ENCODE results near the gene PRKAR2B.

The PRKAR2B gene

DNA sequence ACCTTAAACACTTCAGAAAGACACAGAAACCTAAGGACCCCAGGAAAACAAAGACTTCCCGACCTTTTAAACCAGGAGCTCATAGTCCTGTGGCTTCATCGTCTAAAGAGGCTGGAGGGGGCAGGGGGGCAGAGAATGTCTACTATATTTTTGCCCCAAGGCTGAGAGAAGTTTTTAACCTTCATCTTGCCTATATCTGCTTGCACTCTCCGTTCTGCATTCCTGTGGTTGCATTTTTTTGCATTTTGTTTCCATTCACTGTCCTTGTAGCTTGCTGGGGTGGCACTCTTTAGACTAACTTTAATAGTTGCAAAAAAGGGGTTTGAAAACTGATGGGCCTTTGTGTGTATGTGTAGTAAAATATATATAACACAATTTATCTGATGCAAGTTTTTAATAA, 23.7 kb downstream of the PRKAR2B start:
- TF ChIP-seq, protein P1, sequence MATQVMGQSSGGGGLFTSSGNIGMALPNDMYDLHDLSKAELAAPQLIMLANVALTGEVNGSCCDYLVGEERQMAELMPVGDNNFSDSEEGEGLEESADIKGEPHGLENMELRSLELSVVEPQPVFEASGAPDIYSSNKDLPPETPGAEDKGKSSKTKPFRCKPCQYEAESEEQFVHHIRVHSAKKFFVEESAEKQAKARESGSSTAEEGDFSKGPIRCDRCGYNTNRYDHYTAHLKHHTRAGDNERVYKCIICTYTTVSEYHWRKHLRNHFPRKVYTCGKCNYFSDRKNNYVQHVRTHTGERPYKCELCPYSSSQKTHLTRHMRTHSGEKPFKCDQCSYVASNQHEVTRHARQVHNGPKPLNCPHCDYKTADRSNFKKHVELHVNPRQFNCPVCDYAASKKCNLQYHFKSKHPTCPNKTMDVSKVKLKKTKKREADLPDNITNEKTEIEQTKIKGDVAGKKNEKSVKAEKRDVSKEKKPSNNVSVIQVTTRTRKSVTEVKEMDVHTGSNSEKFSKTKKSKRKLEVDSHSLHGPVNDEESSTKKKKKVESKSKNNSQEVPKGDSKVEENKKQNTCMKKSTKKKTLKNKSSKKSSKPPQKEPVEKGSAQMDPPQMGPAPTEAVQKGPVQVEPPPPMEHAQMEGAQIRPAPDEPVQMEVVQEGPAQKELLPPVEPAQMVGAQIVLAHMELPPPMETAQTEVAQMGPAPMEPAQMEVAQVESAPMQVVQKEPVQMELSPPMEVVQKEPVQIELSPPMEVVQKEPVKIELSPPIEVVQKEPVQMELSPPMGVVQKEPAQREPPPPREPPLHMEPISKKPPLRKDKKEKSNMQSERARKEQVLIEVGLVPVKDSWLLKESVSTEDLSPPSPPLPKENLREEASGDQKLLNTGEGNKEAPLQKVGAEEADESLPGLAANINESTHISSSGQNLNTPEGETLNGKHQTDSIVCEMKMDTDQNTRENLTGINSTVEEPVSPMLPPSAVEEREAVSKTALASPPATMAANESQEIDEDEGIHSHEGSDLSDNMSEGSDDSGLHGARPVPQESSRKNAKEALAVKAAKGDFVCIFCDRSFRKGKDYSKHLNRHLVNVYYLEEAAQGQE (IDR thresholded peaks at IDR 0.05; ENCODE audit: insufficient read depth in 1 of 2, low read depth in 2 of 2, low read length in 2 of 2) = no peak
- TF ChIP-seq SIN3A (IDR thresholded peaks at IDR 0.05; ENCODE audit: borderline replicate concordance, insufficient read depth, low read length) (no peak), TAF1 (IDR thresholded peaks at IDR 0.05; ENCODE audit: borderline replicate concordance, insufficient read depth, low read length) (no peak), FOXP2 (optimal IDR thresholded peaks at IDR 0.05; ENCODE audit: borderline replicate concordance, extremely low read depth, extremely low read length, insufficient read depth) (no peak), POLR2AphosphoS5 (IDR thresholded peaks at IDR 0.05; ENCODE audit: low read depth, low read length) (no peak)

DNA sequence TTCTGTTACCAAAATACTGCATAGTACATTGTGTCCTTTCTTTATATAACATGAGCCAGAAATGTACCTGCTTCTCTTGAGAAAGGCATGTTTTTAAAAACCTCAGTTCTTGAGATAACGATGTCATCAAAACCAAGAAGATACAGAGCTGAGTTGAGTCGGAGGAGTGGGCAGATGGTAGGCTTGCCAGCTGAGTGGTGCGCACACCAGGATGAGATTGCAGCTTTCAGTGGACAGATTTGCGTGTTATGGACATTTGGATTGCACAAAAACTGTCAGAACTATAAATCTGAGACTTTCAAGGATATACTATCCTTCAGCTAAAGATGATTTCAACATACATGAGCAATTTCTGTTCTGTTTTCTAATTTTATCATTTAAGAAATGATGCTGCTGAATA, 25.0 kb downstream of the PRKAR2B start:
- TF ChIP-seq SIN3A (IDR thresholded peaks at IDR 0.05; ENCODE audit: borderline replicate concordance, insufficient read depth, low read length) (no peak), FOXP2 (optimal IDR thresholded peaks at IDR 0.05; ENCODE audit: borderline replicate concordance, extremely low read depth, extremely low read length, insufficient read depth) (no peak), POLR2AphosphoS5 (IDR thresholded peaks at IDR 0.05; ENCODE audit: low read depth, low read length) (no peak), TAF1 (IDR thresholded peaks at IDR 0.05; ENCODE audit: borderline replicate concordance, insufficient read depth, low read length) (no peak)
- TF ChIP-seq, protein P1 (IDR thresholded peaks at IDR 0.05; ENCODE audit: insufficient read depth in 1 of 2, low read depth in 2 of 2, low read length in 2 of 2) = no peak

GRCh38 chr7:107070710-107071109, 26.2 kb downstream of the PRKAR2B start:
- no peak for TF ChIP-seq TAF1 (IDR thresholded peaks at IDR 0.05; ENCODE audit: borderline replicate concordance, insufficient read depth, low read length)
- TF ChIP-seq FOXP2 (optimal IDR thresholded peaks at IDR 0.05; ENCODE audit: borderline replicate concordance, extremely low read depth, extremely low read length, insufficient read depth) = no peak

GRCh38 chr7:107071129-107071528, 26.6 kb downstream of the PRKAR2B start:
- no peak for TF ChIP-seq SIN3A (IDR thresholded peaks at IDR 0.05; ENCODE audit: borderline replicate concordance, insufficient read depth, low read length)
- TF ChIP-seq TAF1 (IDR thresholded peaks at IDR 0.05; ENCODE audit: borderline replicate concordance, insufficient read depth, low read length) = no peak
- TF ChIP-seq, protein P1 (IDR thresholded peaks at IDR 0.05; ENCODE audit: insufficient read depth in 1 of 2, low read depth in 2 of 2, low read length in 2 of 2) = no peak
- no peak for TF ChIP-seq POLR2AphosphoS5 (IDR thresholded peaks at IDR 0.05; ENCODE audit: low read depth, low read length)
- no peak for TF ChIP-seq FOXP2 (optimal IDR thresholded peaks at IDR 0.05; ENCODE audit: borderline replicate concordance, extremely low read depth, extremely low read length, insufficient read depth)

- TF ChIP-seq POLR2AphosphoS5 (IDR thresholded peaks at IDR 0.05; ENCODE audit: low read depth, low read length) = no peak
- TF ChIP-seq TAF1 (IDR thresholded peaks at IDR 0.05; ENCODE audit: borderline replicate concordance, insufficient read depth, low read length) = no peak
These were observed 27.6 kb downstream of the PRKAR2B start for GRCh38 chr7:107072133-107072532.

GRCh38 chr7:107075863-107076574, 31.5 kb downstream of the PRKAR2B start:
- TF ChIP-seq, protein P1 (IDR thresholded peaks at IDR 0.05; ENCODE audit: insufficient read depth in 1 of 2, low read depth in 2 of 2, low read length in 2 of 2) = no peak
- TF ChIP-seq TAF1 (IDR thresholded peaks at IDR 0.05; ENCODE audit: borderline replicate concordance, insufficient read depth, low read length) (no peak), POLR2AphosphoS5 (IDR thresholded peaks at IDR 0.05; ENCODE audit: low read depth, low read length) (no peak), FOXP2 (optimal IDR thresholded peaks at IDR 0.05; ENCODE audit: borderline replicate concordance, extremely low read depth, extremely low read length, insufficient read depth) (no peak), SIN3A (IDR thresholded peaks at IDR 0.05; ENCODE audit: borderline replicate concordance, insufficient read depth, low read length) (no peak)

Data from PFSK-1 (cell line).